ENCODE results near the gene IWS1.

The IWS1 gene

DNA sequence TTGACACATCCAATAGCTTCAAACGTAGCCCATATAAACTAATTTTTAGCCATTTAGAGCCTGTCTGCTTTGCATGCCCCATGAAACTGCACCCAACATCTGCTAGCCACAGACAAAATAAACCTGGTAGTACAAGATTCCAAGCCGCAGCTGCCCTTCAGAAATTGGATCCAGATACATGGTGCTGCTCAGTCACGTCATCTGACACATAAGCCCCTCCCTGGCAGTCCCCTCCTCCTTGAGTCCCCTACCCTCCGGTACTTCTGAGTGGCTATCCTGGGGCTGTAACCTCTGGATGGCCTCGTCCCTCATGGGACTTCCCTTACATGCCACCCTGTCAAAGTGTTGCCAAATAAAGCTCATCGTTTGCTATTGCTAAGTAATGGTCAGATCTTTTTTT lies 74.3 kb downstream of the IWS1 start:
- peaks cover 12 to 14% of the 10 kb centered on the region in 2 experiments for H3K4me1 ChIP-seq (ENCODE audit: control insufficient read depth in 1 of 2, insufficient read depth in 1 of 2, low read depth in 1 of 2, low read length in 1 of 2)
- no peak for TF ChIP-seq CTCF (IDR thresholded peaks at IDR 0.05)
- no peak overlapping the region for H3K4me3 ChIP-seq (ENCODE audit: low read depth in 1 of 2, low read length in 1 of 2)
- no peaks in the 10 kb centered on the region for H3K9me3 ChIP-seq
- H3K27me3 ChIP-seq = no peaks in the 10 kb centered on the region
- H3K36me3 ChIP-seq = no peaks in the 10 kb centered on the region
- H3K27ac ChIP-seq = no peak overlapping the region

DNA sequence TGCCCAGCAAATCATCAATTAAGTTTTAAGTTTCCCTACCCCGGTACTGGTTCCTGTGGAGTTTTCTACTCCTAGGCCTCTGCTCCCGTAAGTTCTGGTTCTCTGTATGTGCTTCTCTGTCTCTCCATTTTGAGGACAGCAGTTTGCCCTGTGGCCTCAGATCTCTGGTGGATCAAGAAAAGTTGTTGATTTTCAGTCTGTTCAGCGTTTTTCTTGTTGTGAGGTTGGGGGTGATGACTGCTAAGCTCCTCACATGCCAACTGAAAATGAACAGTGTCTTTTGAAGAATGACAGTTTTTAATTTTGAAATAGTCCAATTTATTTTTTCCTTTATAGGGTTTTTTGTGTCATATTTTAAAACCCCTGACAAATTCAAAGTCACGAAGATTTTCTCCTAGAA lies 76.4 kb downstream of the IWS1 start:
- no peak for TF ChIP-seq CTCF (IDR thresholded peaks at IDR 0.05)
- no peaks in the 10 kb centered on the region for H3K4me1 ChIP-seq (ENCODE audit: control insufficient read depth in 1 of 2, insufficient read depth in 1 of 2, low read depth in 1 of 2, low read length in 1 of 2)
- no peak overlapping the region for H3K4me3 ChIP-seq (ENCODE audit: low read depth in 1 of 2, low read length in 1 of 2)
- H3K36me3 ChIP-seq = no peaks in the 10 kb centered on the region
- no peak overlapping the region for H3K27ac ChIP-seq
- H3K27me3 ChIP-seq = no peaks in the 10 kb centered on the region
- no peaks in the 10 kb centered on the region for H3K9me3 ChIP-seq

GRCh38 chr2:127449414-127449813 lies 76.9 kb downstream of the IWS1 start:
- Histone ChIP-seq H3K4me3 (ENCODE audit: low read depth in 1 of 2, low read length in 1 of 2) (no peak overlapping the region), H3K27ac (no peak overlapping the region), H3K36me3 (no peaks in the 10 kb centered on the region), H3K9me3 (no peaks in the 10 kb centered on the region), H3K27me3 (no peaks in the 10 kb centered on the region), H3K4me1 (ENCODE audit: control insufficient read depth in 1 of 2, insufficient read depth in 1 of 2, low read depth in 1 of 2, low read length in 1 of 2) (no peaks in the 10 kb centered on the region)
- no peak for TF ChIP-seq CTCF (IDR thresholded peaks at IDR 0.05)

DNA sequence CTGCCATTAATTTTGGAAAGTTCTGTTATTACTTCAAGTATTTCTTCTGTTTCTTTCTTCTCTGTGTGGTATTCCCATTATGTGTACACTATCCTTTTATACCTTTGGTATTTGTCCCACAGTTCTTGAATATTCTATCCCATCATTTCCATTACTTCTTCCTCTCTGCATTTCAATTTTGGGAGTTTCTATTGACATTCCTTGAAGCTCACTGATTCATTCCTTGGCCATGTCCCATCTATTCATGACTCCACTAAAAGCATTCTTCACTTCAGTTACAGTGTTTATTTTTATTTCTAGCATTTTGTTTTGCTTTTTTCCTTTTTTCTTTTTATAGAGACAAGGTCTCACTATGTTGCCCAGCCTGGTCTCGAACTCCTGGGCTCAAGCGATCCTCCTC lies 77.8 kb downstream of the IWS1 start:
- H3K4me1 ChIP-seq (ENCODE audit: control insufficient read depth in 1 of 2, insufficient read depth in 1 of 2, low read depth in 1 of 2, low read length in 1 of 2) = no peaks in the 10 kb centered on the region
- no peak for TF ChIP-seq CTCF (IDR thresholded peaks at IDR 0.05)

GRCh38 chr2:127439343-127439742 lies 86.9 kb downstream of the IWS1 start:
- H3K27ac ChIP-seq = no peak overlapping the region
- H3K9me3 ChIP-seq = no peaks in the 10 kb centered on the region
- H3K4me3 ChIP-seq (ENCODE audit: low read depth in 1 of 2, low read length in 1 of 2) = no peak overlapping the region
- no peak for TF ChIP-seq CTCF (IDR thresholded peaks at IDR 0.05)
- H3K4me1 ChIP-seq (ENCODE audit: control insufficient read depth in 1 of 2, insufficient read depth in 1 of 2, low read depth in 1 of 2, low read length in 1 of 2) = no peaks in the 10 kb centered on the region
- H3K36me3 ChIP-seq = no peaks in the 10 kb centered on the region
- no peaks in the 10 kb centered on the region for H3K27me3 ChIP-seq

More for the DNA sequence above, 77.8 kb downstream of the IWS1 start:
- Histone ChIP-seq H3K4me3 (ENCODE audit: low read depth in 1 of 2, low read length in 1 of 2) (no peak overlapping the region), H3K36me3 (no peaks in the 10 kb centered on the region), H3K27ac (no peak overlapping the region), H3K9me3 (no peaks in the 10 kb centered on the region), H3K27me3 (no peaks in the 10 kb centered on the region)

Data from neutrophil (primary cell).